Astrocyte (in vitro differentiated cells and primary cell): ENCODE results near the gene PPP1R15A.

Experiments
- EZH2 ChIP-seq: IDR thresholded peaks from 2 replicates; pipeline ENCODE4 v1.6.1; 2012; ENCODE audit warnings: mild to moderate bottlenecking, low read length, inconsistent platforms; ENCODE audit not compliant: insufficient read depth
- TF ChIP-seq, protein P1 (sequence below): IDR thresholded peaks from 2 replicates; pipeline ENCODE4 v1.5.1; 2011; ENCODE audit warnings: low read depth, mild to moderate bottlenecking, inconsistent platforms, low read length, moderate library complexity; ENCODE audit not compliant: insufficient read depth

DNA sequence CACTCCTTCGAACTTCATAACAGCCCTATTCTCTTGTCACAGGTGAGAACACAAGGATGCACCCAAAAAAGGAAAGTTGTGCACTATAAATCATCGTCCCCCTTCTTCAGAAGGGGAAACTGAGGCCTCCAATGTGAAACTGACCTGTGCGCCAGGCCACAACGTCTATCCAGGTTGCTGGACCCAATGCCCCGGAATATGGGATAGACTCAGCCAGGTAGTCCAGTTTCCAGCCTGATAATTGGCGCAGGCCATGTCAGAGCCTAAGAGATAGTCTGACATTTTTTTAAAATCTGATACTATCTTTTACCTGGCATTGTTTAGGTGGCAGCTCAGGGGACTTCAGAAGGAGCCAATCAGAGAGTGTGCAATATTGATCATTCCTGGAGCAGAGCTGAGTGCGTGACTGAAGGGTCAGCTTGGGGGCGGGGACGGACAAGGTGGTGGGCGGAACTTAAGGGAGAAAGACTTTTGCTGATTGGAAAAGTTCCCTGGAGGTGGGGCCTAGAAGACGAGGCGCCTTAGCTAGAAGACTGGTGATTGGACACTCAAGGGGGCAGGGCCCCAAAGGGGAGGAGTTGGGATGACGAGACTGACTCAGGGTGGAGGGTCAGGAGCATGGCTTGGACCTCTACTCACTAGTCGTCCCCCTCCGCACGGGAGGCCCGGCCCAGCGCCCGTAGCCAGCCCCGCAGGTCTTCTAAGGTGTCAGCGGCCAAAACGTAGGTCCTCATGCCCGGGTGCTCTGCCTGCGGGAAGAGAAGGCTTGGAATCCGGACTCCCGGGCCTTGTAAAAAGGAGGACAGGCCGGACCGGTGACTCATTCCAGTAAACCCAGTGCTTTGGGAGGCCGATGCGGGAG lies 12.3 kb upstream of the PPP1R15A start:
- TF ChIP-seq EZH2, result no peak
- TF ChIP-seq, protein P1, sequence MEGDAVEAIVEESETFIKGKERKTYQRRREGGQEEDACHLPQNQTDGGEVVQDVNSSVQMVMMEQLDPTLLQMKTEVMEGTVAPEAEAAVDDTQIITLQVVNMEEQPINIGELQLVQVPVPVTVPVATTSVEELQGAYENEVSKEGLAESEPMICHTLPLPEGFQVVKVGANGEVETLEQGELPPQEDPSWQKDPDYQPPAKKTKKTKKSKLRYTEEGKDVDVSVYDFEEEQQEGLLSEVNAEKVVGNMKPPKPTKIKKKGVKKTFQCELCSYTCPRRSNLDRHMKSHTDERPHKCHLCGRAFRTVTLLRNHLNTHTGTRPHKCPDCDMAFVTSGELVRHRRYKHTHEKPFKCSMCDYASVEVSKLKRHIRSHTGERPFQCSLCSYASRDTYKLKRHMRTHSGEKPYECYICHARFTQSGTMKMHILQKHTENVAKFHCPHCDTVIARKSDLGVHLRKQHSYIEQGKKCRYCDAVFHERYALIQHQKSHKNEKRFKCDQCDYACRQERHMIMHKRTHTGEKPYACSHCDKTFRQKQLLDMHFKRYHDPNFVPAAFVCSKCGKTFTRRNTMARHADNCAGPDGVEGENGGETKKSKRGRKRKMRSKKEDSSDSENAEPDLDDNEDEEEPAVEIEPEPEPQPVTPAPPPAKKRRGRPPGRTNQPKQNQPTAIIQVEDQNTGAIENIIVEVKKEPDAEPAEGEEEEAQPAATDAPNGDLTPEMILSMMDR, result no peak
